Mucosa of gallbladder (tissue), 1 donor: ENCODE results near the gene EML2. TPM values are rescaled to one million over a fixed set of nuclear protein-coding genes. Genes with fewer than 3 reads are reported as not detected.
"Not testable (repeated sequence)": the region's sequence is repeated elsewhere in the genome, so short reads cannot be mapped to it uniquely, and the experiment has no call there.

Experiments
- DNase-seq: peaks from one replicate; pipeline ENCODE4 v3.0.0-alpha.2; 2020; ENCODE audit warnings: low spot score
- total RNA-seq: library from RNA; stranded (reverse); gene quantifications from one replicate; pipeline ENCODE4 v1.2.1, GENCODE V29; 2021
- donor health status: DM: no; HTN: no; CAD: no.

Gene EML2
- total RNA-seq, 1 donor from 2014 or later, result 68.4 TPM

GRCh38 chr19:45615795-45616703 is 23.1 kb downstream of the EML2 start:
- DNase-seq, result peak; percentile 69

GRCh38 chr19:45615056-45615455 is 24.1 kb downstream of the EML2 start:
- not testable (repeated sequence) for DNase-seq

- peak; percentile 26 for DNase-seq
Measured at GRCh38 chr19:45613926-45614725, 25.1 kb downstream of the EML2 start.

GRCh38 chr19:45608948-45609347 is 30.2 kb downstream of the EML2 start:
- DNase-seq, result no peak

GRCh38 chr19:45607071-45608029 is 31.8 kb downstream of the EML2 start:
- peak; percentile 78 for DNase-seq

DNA sequence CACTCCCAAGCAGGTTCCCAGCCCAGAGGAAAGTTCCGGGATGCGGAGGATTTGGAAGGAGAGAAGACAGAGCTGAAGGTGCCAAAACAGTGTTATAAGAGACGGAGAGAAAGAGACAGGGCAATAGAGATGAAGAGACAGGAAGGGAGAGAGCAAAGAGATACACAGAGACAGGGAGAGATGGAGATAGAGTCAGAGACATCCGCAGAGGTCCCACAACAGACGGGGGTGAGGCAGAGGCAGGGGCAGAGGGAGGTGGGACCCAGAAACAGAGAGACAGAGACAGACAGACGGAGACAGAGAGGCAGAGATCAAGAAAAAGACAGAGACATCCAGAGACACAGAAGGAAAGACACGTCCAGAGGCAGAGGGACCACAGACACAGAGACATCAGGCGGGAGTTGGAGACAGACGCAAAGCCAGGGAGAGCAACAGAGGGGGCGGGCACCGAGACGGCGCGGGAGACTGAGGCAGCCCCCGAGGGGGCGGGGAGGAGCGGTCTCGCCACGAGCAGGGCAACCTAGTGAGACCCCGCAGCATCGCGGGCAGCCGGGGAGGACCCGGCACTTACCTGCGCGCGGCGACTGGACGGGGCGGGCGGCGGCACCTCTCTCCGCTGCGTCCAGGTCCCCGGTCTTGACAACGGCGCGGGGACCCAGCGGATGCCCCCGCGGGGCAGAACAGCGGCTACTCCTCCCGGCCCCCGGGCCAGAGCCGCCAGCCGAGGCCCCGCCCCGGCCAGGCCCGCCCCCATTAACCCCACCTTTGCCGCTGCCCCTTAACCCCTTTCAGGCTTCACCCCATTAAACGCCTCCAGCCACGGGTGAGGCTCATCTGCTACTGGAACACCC is 37.4 kb downstream of the EML2 start, which contains the start of gene GPR4:
TSS of gene GPR4 (minus strand) at position 689 of the 851 bp plus-strand sequence. CDS start 10,346 bp downstream, outside the sequence.
- no peak for DNase-seq

GRCh38 chr19:45601115-45601514 is 38.1 kb downstream of the EML2 start:
- DNase-seq, result no peak

DNA sequence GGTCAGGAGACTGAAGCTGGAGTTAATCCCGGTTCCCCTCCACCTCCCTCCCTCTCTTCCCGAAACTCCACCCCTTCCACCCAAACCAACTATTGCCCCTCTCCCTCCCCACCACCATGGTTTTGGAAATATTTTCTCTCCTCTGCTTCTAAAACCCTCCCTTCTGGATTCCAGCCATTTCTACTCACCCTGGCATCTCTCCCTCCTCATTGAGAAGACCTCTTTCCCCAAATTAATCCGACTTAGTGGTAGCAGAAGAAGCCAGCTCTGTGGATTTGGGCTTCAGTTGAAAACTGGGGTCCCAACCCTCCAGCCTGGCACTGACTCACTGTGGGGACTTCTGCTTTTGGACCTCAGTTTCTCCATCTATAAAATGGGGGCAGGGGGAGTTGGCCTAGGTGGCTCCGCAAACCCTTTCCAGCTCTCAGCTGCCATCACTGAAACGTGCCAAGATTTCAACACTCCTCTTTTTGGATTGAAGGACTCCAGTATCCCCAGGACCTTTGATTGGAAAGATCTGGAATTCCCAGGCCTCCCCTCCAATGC is 38.8 kb downstream of the EML2 start:
- no peak for DNase-seq

DNA sequence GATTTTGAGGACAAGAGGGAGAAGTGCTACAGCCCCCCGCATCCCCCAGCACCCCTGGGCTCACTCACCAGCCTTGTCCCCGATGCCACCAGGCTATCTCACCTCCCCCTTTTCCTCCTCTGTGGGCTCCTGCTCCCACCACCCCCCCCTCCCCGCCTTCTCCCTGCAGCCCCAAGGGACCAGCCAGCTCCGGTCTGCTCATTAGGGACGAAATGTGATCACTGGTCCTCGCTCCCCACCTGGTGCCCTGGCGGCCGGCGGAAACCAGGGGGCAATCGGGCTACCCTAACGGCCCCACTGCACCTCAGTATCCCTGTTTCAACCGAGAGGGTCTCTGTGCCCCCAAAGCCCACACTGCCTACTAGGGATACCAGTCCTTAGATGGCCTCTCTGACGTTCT is 39.9 kb downstream of the EML2 start:
- no peak for DNase-seq

GRCh38 chr19:45598267-45599001 is 40.8 kb downstream of the EML2 start:
- DNase-seq, result no peak

GRCh38 chr19:45597425-45598111 is 41.6 kb downstream of the EML2 start:
- DNase-seq, result no peak

GRCh38 chr19:45595814-45596213 is 43.4 kb downstream of the EML2 start:
- no peak for DNase-seq

GRCh38 chr19:45593520-45593919 is 45.7 kb downstream of the EML2 start:
- no peak for DNase-seq

- no peak for DNase-seq
Measured at GRCh38 chr19:45592366-45592765, 46.8 kb downstream of the EML2 start.

DNA sequence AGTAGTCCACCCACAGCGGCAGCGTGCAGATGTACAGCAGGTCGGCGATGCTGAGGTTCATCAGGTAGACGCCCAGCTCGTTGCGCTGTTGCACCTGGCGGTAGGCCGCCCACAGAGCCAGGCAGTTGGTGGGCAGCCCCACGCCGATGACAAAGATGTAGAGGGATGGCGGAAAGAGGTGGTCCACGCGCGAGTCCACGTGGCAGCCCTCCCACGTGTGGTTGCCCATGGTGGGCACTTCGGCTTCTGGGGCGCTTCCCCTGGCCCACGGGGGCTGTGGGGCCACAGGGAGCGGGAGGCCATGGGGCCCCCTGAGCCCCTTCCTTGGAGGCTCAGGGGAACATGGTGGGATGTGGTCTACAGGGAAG is 47.6 kb downstream of the EML2 start:
- no peak for DNase-seq

GRCh38 chr19:45591004-45591637 is 48.1 kb downstream of the EML2 start:
- DNase-seq, result peak; percentile 49

DNA sequence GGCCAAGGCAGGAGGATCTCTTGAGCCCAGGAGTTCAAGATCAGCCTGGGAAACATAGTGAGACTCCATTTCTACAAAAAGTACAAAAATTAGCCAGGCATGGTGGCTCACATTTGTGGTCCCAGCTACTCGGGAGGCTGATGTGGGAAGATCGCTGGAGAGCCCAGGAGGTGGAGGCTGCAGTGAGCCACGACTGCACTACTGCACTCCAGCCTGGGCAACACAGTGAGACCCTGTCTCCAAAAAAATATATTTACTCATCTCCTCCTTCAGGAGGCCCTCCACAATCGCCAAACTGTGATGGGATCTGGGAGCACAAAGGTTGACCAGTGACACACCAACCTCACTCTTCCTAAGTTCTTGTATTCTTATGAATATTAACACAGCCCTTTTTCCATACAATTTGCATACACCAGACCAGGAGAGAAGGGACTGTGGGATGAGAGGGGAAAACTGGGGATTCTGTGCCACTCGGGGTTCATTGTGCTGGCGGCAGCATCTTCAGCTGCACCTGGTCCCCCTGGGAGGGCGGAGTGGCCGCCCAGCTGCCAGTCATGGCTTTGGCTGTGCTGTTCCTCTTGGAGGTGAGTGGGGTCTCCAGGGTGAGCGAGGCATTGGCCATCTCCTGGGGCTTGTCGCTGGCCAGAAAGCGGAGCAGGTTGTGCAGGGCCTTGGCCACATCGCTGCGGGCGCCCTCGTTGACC is 48.7 kb downstream of the EML2 start:
- DNase-seq, result no peak

DNA sequence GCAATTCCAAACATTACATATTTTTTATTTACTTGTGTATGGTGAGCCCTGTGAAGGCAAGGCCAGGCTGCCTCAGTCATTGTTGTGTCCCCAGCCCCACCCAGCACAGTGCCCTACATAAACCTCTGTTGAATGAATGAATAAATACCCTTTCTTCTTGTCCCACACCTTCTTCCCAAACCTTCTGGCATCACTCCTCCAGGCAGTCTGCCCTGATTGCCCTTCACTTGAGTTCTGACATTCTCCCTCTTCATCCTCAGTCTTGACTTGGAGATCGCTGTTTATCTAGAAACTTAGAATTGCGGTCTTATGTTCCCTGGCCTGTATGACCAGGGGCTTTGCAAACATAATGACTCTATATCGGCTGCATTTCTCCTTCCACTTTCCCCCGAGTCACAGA is 49.4 kb downstream of the EML2 start:
- no peak for DNase-seq
